Naive thymus-derived CD4-positive, alpha-beta T cell (primary cell): ENCODE measurements around the gene PITPNB. TPM values are rescaled to one million over a fixed set of nuclear protein-coding genes. Genes with fewer than 3 reads are reported as not detected.

ENCODE experiments used
- ATAC-seq: fragments of 150-1000 bp; cut with Tn5 transposase; 2 replicates; pipeline ENCODE4 v1.10.0; 2021; ENCODE audit warnings: mild to moderate bottlenecking, moderate library complexity
- CTCF ChIA-PET: fragments of 350-600 bp; sonication (Branson Sonifier 250); formaldehyde crosslinking; loops from one replicate; lab custom pipeline; 2021; ENCODE audit warnings: antibody characterized with exemption; lab: Charles Lee
- POLR2A ChIA-PET: fragments of 350-600 bp; sonication (Branson Sonifier 250); formaldehyde crosslinking; loops from one replicate; lab custom pipeline; 2021; ENCODE audit warnings: antibody characterized with exemption, inconsistent platforms; lab: Charles Lee
- DNase-seq, 9 donors: peaks; one replicate each; pipeline versions ENCODE4 v3.0.0 to v3.0.0-alpha.2; 2020 to 2022; ENCODE audit warnings: mixed read lengths in 1 of 9
- H3K27ac ChIP-seq: one replicate; pipeline ENCODE4 v1.7.0; 2013; ENCODE audit warnings: mild to moderate bottlenecking, low read depth, low read length, moderate library complexity
- H3K27me3 ChIP-seq, 2 donors: one replicate each; pipeline ENCODE4 v1.7.0; 2013; ENCODE audit warnings: low read length in 2 of 2, mild to moderate bottlenecking in 2 of 2, moderate library complexity in 2 of 2; ENCODE audit not compliant: control insufficient read depth in 2 of 2, insufficient read depth in 2 of 2
- H3K36me3 ChIP-seq, 3 experiments: 1 replicate in 2 of 3; 2 replicates in 1 of 3; pipeline ENCODE4 v1.7.0; 2013; ENCODE audit warnings: low read length in 3 of 3, mild to moderate bottlenecking in 3 of 3, moderate library complexity in 1 of 3; ENCODE audit not compliant: insufficient read depth in 3 of 3, control insufficient read depth in 2 of 3
- H3K4me1 ChIP-seq, 2 donors: one replicate each; pipeline ENCODE4 v1.7.0; 2013; ENCODE audit warnings: low read length in 2 of 2, mild to moderate bottlenecking in 2 of 2, moderate library complexity in 1 of 2; ENCODE audit not compliant: control insufficient read depth in 2 of 2, insufficient read depth in 2 of 2
- H3K4me3 ChIP-seq: 2 replicates; pipeline ENCODE4 v1.7.0; 2013; ENCODE audit warnings: mild to moderate bottlenecking, low read length
- H3K9me3 ChIP-seq, 3 experiments: 1 replicate in 2 of 3; 2 replicates in 1 of 3; pipeline ENCODE4 v1.7.0; 2013; ENCODE audit warnings: low read length in 3 of 3; ENCODE audit not compliant: control insufficient read depth in 2 of 3
- H3K27ac Mint-ChIP-seq, 9 donors: one replicate each; pipeline ENCODE4 v1.8.0; 2020 to 2022; ENCODE audit warnings: mixed read lengths in 9 of 9, mild to moderate bottlenecking in 8 of 9, moderate library complexity in 5 of 9, inconsistent platforms in 2 of 9
- H3K27me3 Mint-ChIP-seq, 5 donors: one replicate each; pipeline ENCODE4 v1.8.0; 2021 to 2022; ENCODE audit warnings: mixed read lengths in 5 of 5, mild to moderate bottlenecking in 1 of 5
- H3K36me3 Mint-ChIP-seq, 5 donors: one replicate each; pipeline ENCODE4 v1.8.0; 2020 to 2022; ENCODE audit warnings: mixed read lengths in 5 of 5, mild to moderate bottlenecking in 3 of 5, inconsistent platforms in 1 of 5
- H3K4me1 Mint-ChIP-seq, 7 donors: one replicate each; pipeline ENCODE4 v1.8.0; 2020 to 2022; ENCODE audit warnings: mixed read lengths in 7 of 7, mild to moderate bottlenecking in 3 of 7, inconsistent platforms in 1 of 7
- H3K4me3 Mint-ChIP-seq, 10 donors: one replicate each; pipeline ENCODE4 v1.8.0; 2020 to 2022; ENCODE audit warnings: mild to moderate bottlenecking in 10 of 10, mixed read lengths in 10 of 10, moderate library complexity in 6 of 10, inconsistent platforms in 2 of 10
- H3K9me3 Mint-ChIP-seq, 11 donors: one replicate each; pipeline ENCODE4 v1.8.0; 2020 to 2022; ENCODE audit warnings: mixed read lengths in 11 of 11, mild to moderate bottlenecking in 4 of 11, inconsistent platforms in 1 of 11, moderate library complexity in 1 of 11
- intact Hi-C, 2 donors: fragments of 100-400 bp; cut with micrococcal nuclease; formaldehyde crosslinking; loops; one replicate each; pipeline ENCODE4 v1.15.1; 2023
- polyA plus RNA-seq, 2 donors: library from polyadenylated mRNA; unstranded; fragments of 300-500 nt; fragmentation: Illumina TruSeq; gene quantifications; one replicate each; pipeline ENCODE4 v1.2.3, GENCODE V29; 2021
- total RNA-seq, 6 experiments: library from RNA in 5 of 6; stranded (reverse) in 5 of 6; gene quantifications; 1 replicate in 5 of 6; 2 replicates in 1 of 6; pipeline ENCODE4 v1.2.3 and lab custom pipeline; 2021 to 2026

The PITPNB gene
- total RNA-seq (10 to 100 TPM; 56.3 to 98.8 (median 62.8) TPM), polyA plus RNA-seq (10 to 100 TPM; 61.7 to 66.0 TPM), total RNA-seq (lab: John Stamatoyannopoulos, UW) (13.6 reads per million, percentile 42 among the genes with 10 or more reads in this experiment)

DNA sequence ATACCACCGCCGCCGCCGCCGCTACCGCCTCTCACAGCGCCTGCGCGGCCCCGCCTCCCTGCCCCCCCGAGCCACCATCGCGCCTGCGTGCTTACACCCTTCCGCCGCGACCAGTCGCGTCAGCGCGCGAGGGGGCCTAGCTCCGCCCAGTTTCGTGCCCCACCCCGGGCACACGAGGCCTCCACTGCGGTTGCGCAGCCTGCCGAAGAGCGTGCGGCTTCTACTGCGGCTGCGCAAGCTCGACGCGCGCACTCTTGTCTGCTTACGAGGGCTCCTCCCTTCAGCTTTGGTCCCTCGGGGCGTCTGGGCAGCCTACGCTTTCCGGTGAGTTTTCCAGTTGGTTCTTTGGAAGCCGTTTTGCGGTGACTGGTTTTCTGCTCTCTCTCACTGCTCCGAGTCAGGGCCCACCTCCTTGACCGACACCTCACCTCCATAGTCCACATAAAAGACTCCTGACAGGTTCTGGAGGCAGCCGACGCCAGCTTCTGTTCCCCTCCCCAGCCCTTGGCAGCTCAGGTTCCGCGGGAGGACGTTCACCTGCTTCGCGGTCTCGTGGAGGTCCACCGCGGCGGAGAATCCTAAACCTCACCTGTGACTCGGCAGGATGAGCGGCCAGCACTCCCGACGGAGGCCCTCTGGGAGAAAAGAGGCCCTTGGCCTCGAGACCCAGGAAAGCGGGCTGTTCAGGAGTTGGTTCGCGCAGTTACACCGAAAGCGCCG, at the start of gene PITPNB:
Gene PITPNB, minus strand, starts transcription at position 35 of the 720 bp plus-strand sequence. CDS start 65 bp downstream, outside the sequence.
- peak within 1 kb of the TSS; percentile 94 for H3K27ac ChIP-seq
- POLR2A ChIA-PET = interaction anchor here (0.7 to 2.1 kb wide), 9 partner anchors 9 to 1436 kb away, joined by 3 to 8 read pairs (median 4); partner anchors contain the start of genes HPS4, MN1, SRRD and XBP1
- peak within 1 kb of the TSS; percentile 84 for H3K4me3 ChIP-seq
- DNase-seq = peak; percentile 97 to 100 (median 99)
- CTCF ChIA-PET = interaction anchor here (0.6 to 1.3 kb wide), 2 partner anchors 31 to 863 kb away, joined by 3 read pairs; no protein-coding TSS in a partner anchor
- Mint-ChIP-seq H3K4me1 (peaks cover 56 to 85% (median 75%) of the 10 kb centered on the region in 7 donors), H3K9me3 (peaks cover 0 to 6% (median 0%) of the 10 kb centered on the region in 11 donors), H3K27me3 (peaks cover 0 to 4% (median 0%) of the 10 kb centered on the region in 5 donors), H3K36me3 (peaks cover 0 to 26% (median 12%) of the 10 kb centered on the region in 5 donors), H3K4me3 (peak within 1 kb of the TSS; percentile 97 to 100 (median 99)), H3K27ac (peak within 1 kb of the TSS; percentile 93 to 99 (median 99))
- peaks cover 29 to 32% of the 10 kb centered on the region in 2 donors for H3K4me1 ChIP-seq
- no peaks in the 10 kb centered on the region for H3K36me3 ChIP-seq
- intact Hi-C loops = loop anchor here (1.0 to 10.0 kb wide), 13 partner anchors 33 to 1848 kb away; partner anchors contain the start of genes HSCB (in 2 of the 2), CCDC117 (in 1 of the 2), CHEK2 (in 1 of the 2) and EWSR1 (in 1 of the 2)
- H3K9me3 ChIP-seq = no peaks in the 10 kb centered on the region
- peak; percentile 95 for ATAC-seq
- H3K27me3 ChIP-seq = no peaks in the 10 kb centered on the region

DNA sequence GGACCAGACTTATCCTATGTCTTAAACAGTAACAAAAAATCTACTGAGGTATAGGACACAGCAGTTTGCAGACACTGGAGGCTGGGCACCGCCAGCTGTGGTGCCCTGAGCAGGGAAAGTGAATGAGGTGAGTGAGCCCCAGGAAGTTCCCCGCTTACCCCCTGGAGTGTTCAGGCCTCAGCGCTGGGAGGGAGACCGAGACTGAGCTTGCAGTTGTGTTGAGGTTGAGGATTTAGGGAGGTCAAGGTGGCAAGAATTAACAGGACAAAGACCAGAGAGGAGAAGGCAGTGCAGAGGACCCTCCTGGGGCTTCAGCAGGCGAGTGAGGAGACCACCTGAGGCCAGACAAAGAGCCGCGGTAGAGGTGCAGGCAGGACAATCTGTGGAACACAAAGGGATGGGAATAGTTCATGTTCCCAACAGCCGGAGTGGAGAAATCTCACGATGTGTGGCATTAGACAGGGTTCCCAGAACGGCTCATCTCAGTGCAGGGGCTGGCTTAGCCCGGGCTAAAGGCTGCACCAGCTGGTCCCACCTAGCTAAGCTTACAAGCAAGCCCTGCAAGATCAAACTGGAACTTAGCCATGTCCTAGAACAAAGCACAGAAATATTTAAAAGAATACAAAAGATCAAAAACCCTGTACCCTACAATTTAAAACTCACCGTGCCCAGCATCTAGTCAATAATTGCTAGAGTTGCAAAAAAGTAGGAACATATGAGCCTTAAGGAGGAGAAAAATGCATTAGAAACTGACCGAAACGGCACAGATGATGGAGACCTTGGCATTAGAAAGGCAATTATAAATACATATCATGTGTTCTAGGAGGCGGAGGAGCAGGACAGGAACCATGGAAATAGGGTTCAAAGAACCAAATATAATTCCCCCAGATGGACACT, 47.4 kb upstream of the PITPNB start:
- no peaks in the 10 kb centered on the region for H3K9me3 ChIP-seq
- H3K27me3 ChIP-seq = no peaks in the 10 kb centered on the region
- Mint-ChIP-seq H3K4me3 (no peak overlapping the region), H3K27me3 (no peaks in the 10 kb centered on the region), H3K9me3 (peaks cover 0 to 14% (median 0%) of the 10 kb centered on the region in 11 donors), H3K4me1 (peaks cover 0 to 6% (median 4%) of the 10 kb centered on the region in 7 donors), H3K27ac (peak overlapping the region in 1 of 9 donors; percentile 10), H3K36me3 (peaks cover 0 to 36% (median 24%) of the 10 kb centered on the region in 5 donors)
- CTCF ChIA-PET = no interaction called here
- H3K4me1 ChIP-seq = no peaks in the 10 kb centered on the region
- H3K27ac ChIP-seq = no peak overlapping the region
- no peaks in the 10 kb centered on the region for H3K36me3 ChIP-seq
- POLR2A ChIA-PET = no interaction called here
- DNase-seq (no peak), ATAC-seq (no peak)
- no peak overlapping the region for H3K4me3 ChIP-seq
- intact Hi-C loops = no loop called here

- ATAC-seq (no peak), DNase-seq (no peak)
- POLR2A ChIA-PET = no interaction called here
- peaks cover 0 to 12% (median 0%) of the 10 kb centered on the region in 5 donors for H3K36me3 Mint-ChIP-seq
- Histone ChIP-seq H3K27me3 (no peaks in the 10 kb centered on the region), H3K27ac (no peak overlapping the region), H3K4me1 (no peaks in the 10 kb centered on the region), H3K9me3 (no peaks in the 10 kb centered on the region), H3K4me3 (no peak overlapping the region), H3K36me3 (no peaks in the 10 kb centered on the region)
- intact Hi-C loops = no loop called here
- CTCF ChIA-PET = no interaction called here
- H3K4me3 Mint-ChIP-seq = no peak overlapping the region
- no peak overlapping the region for H3K27ac Mint-ChIP-seq
- H3K27me3 Mint-ChIP-seq = no peaks in the 10 kb centered on the region
- H3K9me3 Mint-ChIP-seq = no peaks in the 10 kb centered on the region
- peaks cover 0 to 4% (median 0%) of the 10 kb centered on the region in 7 donors for H3K4me1 Mint-ChIP-seq
Measured at GRCh38 chr22:27962268-27963044, 43.4 kb upstream of the PITPNB start.

- no peaks in the 10 kb centered on the region for H3K9me3 ChIP-seq
- Mint-ChIP-seq H3K4me3 (no peak overlapping the region), H3K27me3 (no peaks in the 10 kb centered on the region), H3K9me3 (no peaks in the 10 kb centered on the region), H3K4me1 (peaks cover 0 to 4% (median 0%) of the 10 kb centered on the region in 7 donors), H3K36me3 (peaks cover 0 to 9% (median 0%) of the 10 kb centered on the region in 5 donors), H3K27ac (no peak overlapping the region)
- ChIA-PET CTCF (no interaction called here), POLR2A (no interaction called here)
- intact Hi-C loops = no loop called here
- DNase-seq (no peak), ATAC-seq (no peak)
- H3K27me3 ChIP-seq = no peaks in the 10 kb centered on the region
- H3K36me3 ChIP-seq = no peaks in the 10 kb centered on the region
- H3K4me3 ChIP-seq = no peak overlapping the region
- H3K4me1 ChIP-seq = no peaks in the 10 kb centered on the region
- H3K27ac ChIP-seq = no peak overlapping the region
Measured at GRCh38 chr22:27961680-27962079, 42.6 kb upstream of the PITPNB start.

DNA sequence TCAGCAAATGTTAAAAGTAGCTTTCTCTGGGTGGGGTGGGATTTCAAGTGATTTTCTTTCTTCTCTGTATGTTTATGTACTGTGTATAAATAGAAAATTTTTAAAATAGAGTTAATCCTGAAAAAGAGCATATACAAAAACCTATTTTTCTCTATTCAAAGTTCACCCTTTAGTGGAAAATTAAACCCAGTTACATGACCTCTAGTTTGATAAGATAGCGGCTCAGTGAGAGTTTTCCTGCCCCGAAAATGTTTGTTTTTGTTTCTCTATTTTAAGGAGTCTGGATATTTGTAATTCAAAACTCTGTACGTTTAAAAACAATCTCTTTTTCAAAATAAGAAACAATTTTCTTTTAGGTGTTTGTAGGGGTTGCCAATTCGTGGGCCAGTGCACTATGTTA, 42.1 kb upstream of the PITPNB start:
- no peak overlapping the region for H3K27ac Mint-ChIP-seq
- peaks cover 0 to 9% (median 0%) of the 10 kb centered on the region in 5 donors for H3K36me3 Mint-ChIP-seq
- H3K27me3 ChIP-seq = no peaks in the 10 kb centered on the region
- no peak overlapping the region for H3K4me3 Mint-ChIP-seq
- H3K9me3 Mint-ChIP-seq = no peaks in the 10 kb centered on the region
- no peaks in the 10 kb centered on the region for H3K36me3 ChIP-seq
- no peak overlapping the region for H3K4me3 ChIP-seq
- ATAC-seq (no peak), DNase-seq (no peak)
- POLR2A ChIA-PET = no interaction called here
- no peaks in the 10 kb centered on the region for H3K4me1 ChIP-seq
- H3K27me3 Mint-ChIP-seq = no peaks in the 10 kb centered on the region
- CTCF ChIA-PET = no interaction called here
- H3K4me1 Mint-ChIP-seq = peaks cover 0 to 4% (median 0%) of the 10 kb centered on the region in 7 donors
- intact Hi-C loops = no loop called here
- no peak overlapping the region for H3K27ac ChIP-seq
- no peaks in the 10 kb centered on the region for H3K9me3 ChIP-seq
